Neural progenitor cell (in vitro differentiated cells): ENCODE measurements around the gene GUCD1.

Experiments
- CTCF ChIP-seq: fragments of 200-600 bp; sonication (generic); IDR thresholded peaks from 2 replicates; pipeline ENCODE4 v1.5.1; 2017; ENCODE audit warnings: antibody characterized with exemption, mild to moderate bottlenecking
- EZH2 ChIP-seq: fragments of 200-600 bp; sonication (generic); IDR thresholded peaks from 2 replicates; pipeline ENCODE4 v1.6.1; 2017; ENCODE audit warnings: antibody characterized with exemption, mild to moderate bottlenecking, moderate library complexity
- EZH2phosphoT487 ChIP-seq: fragments of 200-600 bp; sonication (generic); IDR thresholded peaks from 2 replicates; pipeline ENCODE4 v1.6.1; 2017; ENCODE audit warnings: antibody characterized with exemption

GRCh38 chr22:24571266-24571665 is 16.3 kb upstream of the GUCD1 start:
- TF ChIP-seq CTCF = no peak
- TF ChIP-seq EZH2phosphoT487 = no peak
- TF ChIP-seq EZH2 = no peak
